ENCODE results near the gene JTB.

Gene JTB

GRCh38 chr1:153932156-153933131 lies 45.0 kb downstream of the JTB start:
- no peak for DNase-seq (ENCODE audit: low spot score)

DNA sequence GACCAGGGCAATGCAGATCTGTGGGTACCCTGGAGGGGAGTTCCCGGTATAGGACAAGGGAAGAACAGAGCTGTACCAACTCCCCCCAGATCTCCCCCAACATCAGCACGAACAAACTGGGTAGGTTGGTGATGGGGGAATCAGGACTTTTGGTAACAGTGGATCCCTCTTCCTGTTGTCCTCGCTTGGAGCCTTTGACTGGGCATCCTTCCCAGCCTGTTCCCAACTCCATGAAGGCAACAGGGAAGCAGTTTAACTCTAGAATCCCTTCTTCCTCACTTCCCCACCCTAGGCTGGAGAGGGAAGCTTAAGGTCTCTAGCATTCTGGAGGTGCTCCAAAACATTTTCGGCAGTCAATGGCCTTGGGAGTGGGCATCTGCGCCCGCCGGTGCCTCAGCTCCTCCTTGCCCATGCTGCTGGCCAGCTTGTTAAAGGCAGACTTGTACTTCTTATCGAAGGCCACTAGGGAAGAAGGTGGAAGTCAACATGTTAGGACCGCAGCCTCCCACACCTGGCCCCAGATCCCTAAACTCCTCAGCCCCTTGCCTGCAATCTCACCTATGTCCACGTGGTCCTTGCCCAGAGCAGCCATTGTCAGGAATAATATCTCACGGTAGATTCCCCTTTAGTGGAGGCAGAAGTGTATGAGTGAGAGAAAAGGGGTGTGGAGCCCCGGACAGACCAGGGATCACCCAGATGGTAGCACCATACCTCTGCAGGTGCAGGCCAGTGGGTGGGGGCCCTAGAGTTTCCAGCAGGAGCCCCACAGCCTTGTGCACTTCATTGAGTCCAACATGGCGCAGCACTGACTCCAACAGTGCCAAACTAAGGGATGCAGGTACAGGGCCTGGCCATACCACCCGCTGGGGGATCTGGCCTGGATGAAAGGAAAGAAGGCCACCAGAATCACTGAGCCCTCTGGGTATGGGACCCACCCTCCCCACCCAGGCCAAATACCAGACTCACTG lies 47.2 kb downstream of the JTB start:
- DNase-seq (ENCODE audit: low spot score), result no peak

DNA sequence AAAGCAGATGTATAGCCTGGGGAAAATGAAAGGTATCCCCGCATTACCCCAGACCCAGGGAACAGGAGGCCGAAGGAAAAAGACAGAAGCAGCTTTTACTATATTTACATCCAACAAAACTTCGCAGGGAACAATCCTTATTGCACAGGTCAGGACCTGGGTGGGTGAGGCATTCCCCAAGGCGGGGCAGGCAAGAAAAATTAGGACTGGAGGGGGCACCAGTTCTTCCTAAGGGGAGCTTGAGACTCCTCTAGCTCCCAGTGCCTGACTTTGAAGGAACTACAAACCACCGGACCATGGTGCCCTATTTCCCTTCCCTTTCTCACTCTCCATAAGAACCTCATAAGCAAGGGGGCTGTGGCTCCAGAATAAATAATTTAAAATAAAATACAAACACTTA lies 48.0 kb downstream of the JTB start:
- DNase-seq (ENCODE audit: low spot score), result no peak

DNA sequence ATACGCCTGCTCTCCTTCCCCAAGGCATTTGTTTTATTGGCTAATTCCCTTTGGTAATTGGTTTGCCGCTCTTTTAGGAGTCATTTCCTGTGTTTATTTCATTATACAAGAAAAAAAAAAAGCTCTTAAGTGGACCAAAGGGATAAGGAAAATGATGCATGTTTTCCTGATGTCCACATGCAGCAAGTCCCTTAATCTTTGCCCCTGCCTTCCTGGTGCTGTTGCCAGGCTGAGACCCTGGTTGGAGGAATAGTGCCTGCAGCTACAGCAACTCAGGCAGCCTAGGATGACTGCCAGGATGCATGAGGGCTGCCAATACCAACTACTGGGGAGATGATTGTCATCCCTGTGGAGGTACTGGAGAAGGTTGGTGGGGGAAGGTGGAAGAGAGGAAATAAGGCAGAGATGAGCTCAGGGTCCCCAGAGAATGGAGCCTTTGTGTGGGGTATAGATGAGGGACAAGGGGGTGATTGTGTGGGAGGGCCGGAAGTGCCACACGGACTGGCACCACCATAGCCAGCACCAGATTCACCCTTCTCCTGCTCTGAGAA lies 48.6 kb downstream of the JTB start:
- no peak for DNase-seq (ENCODE audit: low spot score)

DNA sequence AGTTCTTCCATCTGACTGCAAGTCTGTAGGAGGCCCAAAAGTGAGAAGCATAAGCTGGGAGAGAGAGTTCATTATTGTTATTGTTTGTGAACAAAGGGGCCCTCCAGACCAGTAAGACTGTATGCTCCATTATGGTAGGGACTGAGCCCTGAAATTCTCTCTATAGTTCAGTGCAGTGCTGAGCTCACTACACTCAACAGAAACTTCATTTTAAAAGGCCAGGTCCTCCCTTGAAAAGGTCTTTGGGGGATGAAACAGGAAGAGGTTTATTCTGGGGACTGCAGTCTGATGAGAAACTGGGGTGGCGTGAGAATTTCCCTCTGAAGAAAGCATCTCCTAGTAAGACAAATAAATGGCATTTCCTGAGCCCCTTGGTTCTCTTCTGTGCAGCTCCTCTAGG lies 49.2 kb downstream of the JTB start:
- no peak for DNase-seq (ENCODE audit: low spot score)

DNA sequence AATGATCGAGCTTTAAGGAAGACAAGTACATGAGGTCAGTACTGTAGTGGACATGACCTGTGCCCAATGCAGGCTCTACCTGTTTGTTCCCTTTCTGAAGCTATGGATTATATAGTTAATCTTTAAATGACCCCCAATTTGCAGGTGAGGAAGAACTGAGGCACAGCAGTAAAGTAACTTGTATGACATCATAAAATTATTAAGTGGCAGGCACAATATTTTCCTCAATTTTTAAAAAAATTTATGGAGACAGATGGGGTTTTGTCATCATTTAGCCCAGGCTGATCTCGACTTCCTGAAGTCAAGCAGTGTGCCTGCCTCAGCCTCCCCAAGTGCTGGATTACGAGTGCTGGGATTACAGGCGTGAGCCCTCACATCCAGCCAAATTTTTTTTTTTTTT lies 51.1 kb downstream of the JTB start:
- DNase-seq (ENCODE audit: low spot score), result no peak

All from AG08395 (cell line).